HG03520 (cell line): ENCODE measurements around the gene CHTF18.
"Not testable (repeated sequence)": the region's sequence is repeated elsewhere in the genome, so short reads cannot be mapped to it uniquely, and the experiment has no call there.

Experiments used
- ATAC-seq: cut with Tn5 transposase; IDR thresholded peaks from one replicate; pipeline ENCODE4 v1.9.1; 2021; ENCODE audit warnings: mild to moderate bottlenecking, moderate library complexity; ENCODE audit not compliant: unreplicated experiment

Gene CHTF18

DNA sequence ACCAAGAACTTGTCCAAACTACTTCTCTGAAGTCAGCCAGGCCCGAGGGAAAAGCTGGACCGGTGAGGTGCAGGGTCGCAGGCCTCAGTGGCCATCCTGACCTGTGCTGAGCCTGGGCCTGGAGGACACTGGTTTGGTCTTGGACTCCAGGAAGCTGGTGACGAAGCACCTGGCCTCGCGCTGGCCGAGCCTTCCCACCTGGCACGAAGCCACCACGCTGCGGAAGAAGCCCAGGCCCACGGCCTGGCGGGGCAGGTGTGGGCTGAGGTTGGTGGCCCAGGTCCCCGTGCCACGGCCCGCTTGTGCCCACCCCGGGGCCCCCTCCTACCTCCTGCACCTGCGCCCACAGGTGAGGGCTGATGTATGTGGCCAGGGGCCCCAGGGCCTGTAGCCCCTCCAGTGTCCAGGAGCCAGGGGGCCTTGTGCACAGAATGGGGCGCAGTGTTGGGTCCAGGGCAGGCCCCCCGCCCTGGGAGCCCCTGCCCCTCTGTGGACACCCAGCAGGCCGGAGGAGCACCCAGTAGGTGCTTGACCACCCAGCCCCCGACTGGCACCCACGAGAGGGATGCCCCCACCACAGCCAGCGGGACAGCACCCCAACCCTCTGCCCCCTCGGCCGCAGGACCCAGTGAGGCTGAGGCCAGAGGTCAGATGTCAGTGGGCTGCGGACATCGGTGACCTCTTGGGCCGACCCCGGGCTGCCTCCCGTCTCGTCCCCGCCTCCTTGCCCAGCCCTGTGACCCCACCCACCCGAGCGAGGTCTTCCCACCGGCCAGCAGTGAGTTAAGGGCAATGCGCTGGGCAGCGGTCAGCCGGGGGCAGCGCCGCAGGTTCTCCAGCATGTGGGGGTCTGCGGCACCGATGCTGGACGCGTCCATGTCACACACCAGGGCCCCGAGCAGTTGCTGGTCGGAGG, 14.1 kb upstream of the CHTF18 start:
- no peak for ATAC-seq

GRCh38 chr16:775236-775796, 13.1 kb upstream of the CHTF18 start:
- no peak for ATAC-seq

GRCh38 chr16:776298-776697, 12.1 kb upstream of the CHTF18 start:
- not testable (repeated sequence) for ATAC-seq

DNA sequence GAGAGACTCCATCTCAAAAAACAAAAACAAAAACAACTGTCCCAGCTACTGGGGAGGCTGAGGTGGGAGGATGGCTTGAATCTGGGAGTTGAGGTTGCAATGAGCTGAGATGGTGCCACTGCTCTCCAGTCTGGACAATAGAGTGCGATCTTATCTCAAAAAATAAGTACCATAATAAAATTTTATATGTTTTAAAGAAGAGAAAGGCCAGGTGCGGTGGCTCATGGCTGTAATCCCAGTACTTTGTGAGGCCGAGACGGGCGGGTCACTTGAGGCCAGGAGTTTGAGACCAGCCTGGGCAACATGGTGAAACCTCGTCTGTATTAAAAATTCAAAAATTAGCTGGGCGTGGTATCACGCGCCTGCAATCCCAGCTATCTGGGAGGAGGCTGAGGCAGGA, 11.6 kb upstream of the CHTF18 start:
- no peak for ATAC-seq

DNA sequence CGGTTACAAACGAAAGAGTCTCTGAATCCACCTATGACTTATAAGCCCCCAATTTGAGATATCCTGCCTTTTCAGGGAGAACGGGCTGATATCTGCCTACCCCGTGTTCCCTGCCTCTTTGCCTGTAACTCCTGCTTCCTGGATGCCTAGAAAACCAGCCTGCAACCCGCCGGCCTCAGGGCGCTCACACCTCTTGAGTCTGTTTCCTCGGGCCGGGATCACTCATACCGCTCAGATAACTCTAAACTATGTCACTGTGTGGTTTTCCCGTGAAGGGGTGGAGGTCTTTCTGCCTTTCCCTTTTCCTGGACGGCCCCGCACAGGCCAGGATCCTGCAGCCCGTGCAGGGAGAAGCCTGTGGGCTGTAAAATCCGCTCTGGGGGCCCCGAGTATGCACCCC, 10.6 kb upstream of the CHTF18 start:
- no peak for ATAC-seq

GRCh38 chr16:778447-778846, 10.0 kb upstream of the CHTF18 start:
- ATAC-seq = no peak

DNA sequence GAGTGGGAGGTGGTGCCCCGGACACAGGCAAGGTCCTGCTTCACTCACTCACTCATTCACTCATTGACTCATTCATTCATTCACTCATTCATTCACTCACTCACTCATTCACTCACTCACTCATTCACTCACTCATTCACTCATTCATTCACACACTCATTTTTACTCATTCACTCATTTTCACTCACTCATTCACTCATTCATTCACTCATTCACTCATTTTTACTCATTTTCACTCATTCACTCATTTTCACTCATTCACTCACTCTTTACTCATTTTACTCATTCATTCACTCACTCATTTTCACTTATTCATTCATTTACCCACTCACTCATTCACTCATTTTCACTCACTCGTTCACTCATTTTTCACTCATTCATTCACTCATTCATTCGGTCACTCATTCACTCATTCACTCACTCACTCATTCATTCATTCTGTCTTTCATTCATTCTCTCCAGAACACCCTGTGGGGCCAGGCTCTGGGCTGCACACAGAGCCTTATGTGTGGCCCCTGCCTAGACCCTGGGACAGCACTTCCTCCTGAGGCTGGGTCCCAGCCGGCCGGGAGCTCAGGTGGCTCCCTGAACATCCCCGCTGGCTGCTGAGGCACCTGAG, 9.4 kb upstream of the CHTF18 start:
- ATAC-seq = no peak

DNA sequence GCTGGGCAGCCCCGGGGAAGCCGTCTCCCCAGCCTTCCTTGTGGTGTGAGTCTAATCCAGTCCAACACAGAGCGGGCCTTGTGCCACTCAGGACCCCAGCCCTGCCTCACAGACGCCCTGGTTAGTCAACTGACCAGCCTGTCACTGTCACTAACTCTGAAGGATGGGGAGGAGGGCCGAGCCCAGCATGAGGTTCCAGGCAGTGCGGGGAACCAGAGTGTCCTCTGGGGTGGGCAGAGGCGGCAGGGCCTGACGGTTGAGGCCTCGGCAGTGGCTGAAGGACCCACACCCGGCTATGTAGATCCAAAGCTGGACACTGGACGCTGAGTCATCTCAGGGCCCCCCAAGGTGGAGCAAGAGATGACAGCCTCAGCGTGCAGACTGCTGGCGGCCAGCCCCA, 8.9 kb upstream of the CHTF18 start:
- no peak for ATAC-seq

- ATAC-seq = no peak
Measured at GRCh38 chr16:780296-780695, 8.1 kb upstream of the CHTF18 start.

DNA sequence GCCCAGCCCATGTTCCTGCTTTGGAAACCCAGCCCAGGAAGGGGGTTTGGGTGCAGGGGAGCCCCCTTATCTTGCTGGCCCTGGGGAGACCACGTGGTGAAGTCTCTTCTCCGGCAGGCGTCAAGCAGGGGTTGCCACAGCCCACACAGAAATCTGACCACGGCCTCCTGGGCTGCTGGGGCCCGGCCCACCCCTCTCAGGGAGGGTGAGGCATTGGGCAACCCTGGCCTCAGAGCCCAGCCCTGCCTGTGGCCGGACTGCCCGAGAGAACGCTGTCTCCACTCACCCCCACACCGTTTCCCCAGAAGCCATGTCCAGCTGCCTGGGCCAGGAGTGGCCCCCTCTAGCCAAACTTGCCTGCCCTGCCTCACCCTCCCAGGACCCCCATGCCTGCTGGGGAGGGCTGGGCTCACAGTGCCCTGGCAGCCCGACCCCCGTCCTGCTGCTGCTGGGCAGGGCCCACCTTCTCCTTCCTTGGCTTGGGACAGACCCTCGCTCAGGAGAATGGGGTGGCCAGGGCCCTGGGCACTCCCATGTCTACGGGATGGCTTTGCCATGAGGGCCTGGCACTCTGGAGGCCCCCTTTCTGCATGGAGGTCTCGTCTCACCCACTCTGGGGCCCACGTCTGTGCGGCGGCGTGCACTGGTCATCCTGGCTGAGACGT, 6.9 kb upstream of the CHTF18 start:
- ATAC-seq = no peak

GRCh38 chr16:782258-782657, 6.2 kb upstream of the CHTF18 start:
- no peak for ATAC-seq

- ATAC-seq = no peak
Measured at GRCh38 chr16:782766-783403, 5.5 kb upstream of the CHTF18 start.

DNA sequence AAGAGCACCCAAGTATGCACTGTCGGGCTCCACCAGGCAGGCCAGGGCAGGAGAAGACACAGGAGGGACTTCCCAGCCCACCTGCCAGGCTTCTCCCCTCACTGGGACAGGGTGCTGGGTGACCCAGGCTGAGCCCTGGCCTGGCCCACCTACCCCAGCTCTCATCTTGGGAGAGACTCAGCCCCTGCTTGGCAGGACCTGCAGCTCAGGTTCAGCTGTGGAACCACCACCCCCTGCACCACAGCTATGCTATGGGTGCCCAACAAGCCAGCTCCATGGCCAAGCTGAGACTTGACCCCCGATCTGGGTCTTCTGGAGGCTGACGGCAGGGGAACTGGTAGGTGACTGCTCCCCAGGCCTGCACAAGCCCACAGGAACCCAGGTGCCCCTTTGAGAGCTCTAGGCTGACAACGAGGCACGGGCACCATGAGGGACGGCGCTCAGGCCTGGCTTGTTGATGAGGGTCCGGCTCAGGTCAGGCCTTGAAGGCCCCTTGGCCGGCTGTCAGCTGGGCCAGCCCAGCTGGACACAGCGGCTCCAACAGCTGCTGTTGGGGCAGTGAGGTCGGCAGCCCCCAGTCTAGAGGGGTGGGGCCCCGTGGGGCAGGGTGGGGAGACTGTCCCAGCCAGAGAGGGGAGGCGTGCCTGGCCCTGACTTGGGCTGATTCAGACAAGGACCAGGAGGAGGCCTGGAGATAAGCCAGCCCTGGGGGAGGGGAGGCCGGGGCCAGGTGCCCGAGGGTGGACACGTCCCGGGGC, 4.8 kb upstream of the CHTF18 start:
- no peak for ATAC-seq

DNA sequence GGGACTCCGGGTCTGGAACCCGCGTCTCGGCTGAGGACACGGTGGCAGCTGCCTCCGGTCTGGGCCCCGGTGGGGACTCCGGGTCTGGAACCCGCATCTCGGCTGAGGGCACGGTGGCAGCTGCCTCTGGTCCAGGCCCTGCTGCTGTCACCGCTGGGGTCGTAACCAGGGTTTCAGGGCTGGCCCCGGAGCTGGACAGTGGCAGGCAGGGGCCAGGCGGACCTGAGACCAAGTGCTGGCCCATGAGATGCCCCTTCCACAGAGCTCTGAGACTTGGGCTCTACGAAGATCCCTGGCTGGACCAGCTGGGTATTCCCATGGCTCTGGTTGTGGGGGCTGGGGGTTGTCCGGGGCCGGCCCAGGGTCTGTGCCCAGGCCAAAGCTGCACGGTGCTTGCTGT, 4.0 kb upstream of the CHTF18 start:
- ATAC-seq = no peak

- ATAC-seq = no peak
Measured at GRCh38 chr16:785563-786535, 2.6 kb upstream of the CHTF18 start.

- no peak for ATAC-seq
Measured at GRCh38 chr16:787321-787966, 976 bp upstream of the CHTF18 start.

DNA sequence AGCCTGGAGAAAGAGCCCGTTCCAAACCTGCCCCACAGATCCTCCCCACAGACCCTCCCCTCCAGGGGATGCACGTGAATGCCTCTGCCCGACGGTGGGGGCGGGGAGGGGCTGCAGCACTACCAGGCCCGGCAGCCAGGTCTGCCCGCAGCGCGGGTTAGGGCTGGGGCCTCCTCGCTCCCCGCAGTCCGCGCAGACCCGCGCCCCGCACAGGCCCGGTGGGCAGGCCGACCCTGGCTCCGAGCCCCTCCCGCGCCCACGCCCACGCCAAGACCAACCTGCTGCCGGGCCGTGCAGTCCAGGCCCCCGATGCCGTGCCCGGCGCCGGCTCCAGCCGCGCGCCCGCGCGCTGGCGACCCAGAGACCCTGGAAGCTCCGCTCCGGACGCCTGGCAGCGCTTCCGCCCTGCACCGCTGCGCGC, 432 bp upstream of the CHTF18 start, which contains the start of gene RPUSD1:
Gene RPUSD1 (minus strand): TSS at position 404 of the 421 bp plus-strand sequence. CDS start 644 bp downstream, outside the sequence.
- ATAC-seq = peak; percentile 13

GRCh38 chr16:789191-789850, 901 bp downstream of the CHTF18 start:
- no peak for ATAC-seq
